ENCODE data around the gene RTN4RL1. TPM values are rescaled to one million over a fixed set of nuclear protein-coding genes. Genes with fewer than 3 reads are reported as not detected.

Gene RTN4RL1
- total and polyA plus RNA-seq, 2 donors from 2014 or later: 2.0 to 10.7 TPM

- H3K27me3 ChIP-seq (ENCODE audit: control insufficient read depth, insufficient read depth, low read length): peaks cover 4% of the 10 kb centered on the region
- no peak for FAIRE-seq
- no peaks in the 10 kb centered on the region for H3K9me3 ChIP-seq (ENCODE audit: control insufficient read depth in 2 of 3, insufficient read depth in 1 of 3, low read length in 3 of 3)
- TF ChIP-seq CTCF (IDR thresholded peaks at IDR 0.05; ENCODE audit: borderline replicate concordance, extremely low read depth, insufficient read depth): no peak
- intact Hi-C loops (cut with DNase I): no loop called here
- H3K27ac ChIP-seq (ENCODE audit: low read depth in 2 of 2, low read length in 2 of 2): no peak overlapping the region
- H3K4me1 ChIP-seq (ENCODE audit: control insufficient read depth in 2 of 3, insufficient read depth in 2 of 3, low read depth in 1 of 3, low read length in 3 of 3): peaks cover 0 to 12% (median 0%) of the 10 kb centered on the region in 3 donors
- no peak for DNase-seq
- no peaks in the 10 kb centered on the region for H3K36me3 ChIP-seq (ENCODE audit: control insufficient read depth in 2 of 3, insufficient read depth in 3 of 3, low read length in 3 of 3)
- H3K9ac ChIP-seq (ENCODE audit: low read length in 3 of 3): no peak overlapping the region
- no peak overlapping the region for H3K4me3 ChIP-seq (ENCODE audit: low read length in 3 of 3)
Measured at GRCh38 chr17:2022647-2023240, 2.4 kb downstream of the RTN4RL1 start.

- H3K4me3 ChIP-seq (ENCODE audit: low read length in 3 of 3): no peak overlapping the region
- peaks cover 0 to 17% (median 0%) of the 10 kb centered on the region in 3 donors for H3K4me1 ChIP-seq (ENCODE audit: control insufficient read depth in 2 of 3, insufficient read depth in 2 of 3, low read depth in 1 of 3, low read length in 3 of 3)
- no peaks in the 10 kb centered on the region for H3K36me3 ChIP-seq (ENCODE audit: control insufficient read depth in 2 of 3, insufficient read depth in 3 of 3, low read length in 3 of 3)
- peaks cover 4% of the 10 kb centered on the region for H3K27me3 ChIP-seq (ENCODE audit: control insufficient read depth, insufficient read depth, low read length)
- no peak for DNase-seq
- TF ChIP-seq CTCF (IDR thresholded peaks at IDR 0.05; ENCODE audit: borderline replicate concordance, extremely low read depth, insufficient read depth): no peak
- intact Hi-C loops (cut with DNase I): no loop called here
- H3K27ac ChIP-seq (ENCODE audit: low read depth in 2 of 2, low read length in 2 of 2): no peak overlapping the region
- H3K9ac ChIP-seq (ENCODE audit: low read length in 3 of 3): no peak overlapping the region
- no peak for FAIRE-seq
- no peaks in the 10 kb centered on the region for H3K9me3 ChIP-seq (ENCODE audit: control insufficient read depth in 2 of 3, insufficient read depth in 1 of 3, low read length in 3 of 3)
Measured at GRCh38 chr17:2020721-2021120, 4.4 kb downstream of the RTN4RL1 start.

GRCh38 chr17:2019723-2020122 lies 5.4 kb downstream of the RTN4RL1 start:
- DNase-seq (no peak), FAIRE-seq (no peak)
- no peak for TF ChIP-seq CTCF (IDR thresholded peaks at IDR 0.05; ENCODE audit: borderline replicate concordance, extremely low read depth, insufficient read depth)
- H3K27ac ChIP-seq (ENCODE audit: low read depth in 2 of 2, low read length in 2 of 2): no peak overlapping the region
- H3K9me3 ChIP-seq (ENCODE audit: control insufficient read depth in 2 of 3, insufficient read depth in 1 of 3, low read length in 3 of 3): no peaks in the 10 kb centered on the region
- peaks cover 0 to 14% (median 0%) of the 10 kb centered on the region in 3 donors for H3K4me1 ChIP-seq (ENCODE audit: control insufficient read depth in 2 of 3, insufficient read depth in 2 of 3, low read depth in 1 of 3, low read length in 3 of 3)
- intact Hi-C loops (cut with DNase I): no loop called here
- H3K4me3 ChIP-seq (ENCODE audit: low read length in 3 of 3): no peak overlapping the region
- peaks cover 4% of the 10 kb centered on the region for H3K27me3 ChIP-seq (ENCODE audit: control insufficient read depth, insufficient read depth, low read length)
- H3K36me3 ChIP-seq (ENCODE audit: control insufficient read depth in 2 of 3, insufficient read depth in 3 of 3, low read length in 3 of 3): no peaks in the 10 kb centered on the region
- no peak overlapping the region for H3K9ac ChIP-seq (ENCODE audit: low read length in 3 of 3)
